ENCODE data around the gene TWF2.

DNA sequence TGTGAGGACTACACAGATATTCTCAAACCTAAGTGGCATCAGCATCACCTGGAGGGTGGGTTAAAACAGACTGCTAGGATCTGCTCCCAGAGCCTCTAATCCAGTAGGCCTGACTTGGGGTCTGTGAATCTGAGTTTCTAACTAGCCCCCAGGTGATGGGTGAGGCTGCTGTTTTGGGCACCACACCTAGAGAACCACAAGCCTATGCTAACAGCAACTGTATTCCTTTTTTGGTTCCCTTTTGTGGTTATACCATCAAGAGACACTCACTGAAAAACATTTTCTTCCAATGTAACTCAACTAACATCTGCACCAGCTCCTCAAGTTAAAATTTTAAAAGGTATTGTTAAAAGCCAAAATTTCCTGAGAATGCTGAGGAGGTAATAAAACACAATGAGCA lies 23.5 kb upstream of the TWF2 start:
- TF ChIP-seq, protein P1, sequence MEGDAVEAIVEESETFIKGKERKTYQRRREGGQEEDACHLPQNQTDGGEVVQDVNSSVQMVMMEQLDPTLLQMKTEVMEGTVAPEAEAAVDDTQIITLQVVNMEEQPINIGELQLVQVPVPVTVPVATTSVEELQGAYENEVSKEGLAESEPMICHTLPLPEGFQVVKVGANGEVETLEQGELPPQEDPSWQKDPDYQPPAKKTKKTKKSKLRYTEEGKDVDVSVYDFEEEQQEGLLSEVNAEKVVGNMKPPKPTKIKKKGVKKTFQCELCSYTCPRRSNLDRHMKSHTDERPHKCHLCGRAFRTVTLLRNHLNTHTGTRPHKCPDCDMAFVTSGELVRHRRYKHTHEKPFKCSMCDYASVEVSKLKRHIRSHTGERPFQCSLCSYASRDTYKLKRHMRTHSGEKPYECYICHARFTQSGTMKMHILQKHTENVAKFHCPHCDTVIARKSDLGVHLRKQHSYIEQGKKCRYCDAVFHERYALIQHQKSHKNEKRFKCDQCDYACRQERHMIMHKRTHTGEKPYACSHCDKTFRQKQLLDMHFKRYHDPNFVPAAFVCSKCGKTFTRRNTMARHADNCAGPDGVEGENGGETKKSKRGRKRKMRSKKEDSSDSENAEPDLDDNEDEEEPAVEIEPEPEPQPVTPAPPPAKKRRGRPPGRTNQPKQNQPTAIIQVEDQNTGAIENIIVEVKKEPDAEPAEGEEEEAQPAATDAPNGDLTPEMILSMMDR (IDR thresholded peaks at IDR 0.05) = no peak
- TF ChIP-seq POLR2A (IDR thresholded peaks at IDR 0.05) (no peak), EP300 (IDR thresholded peaks at IDR 0.05) (no peak)

Data from tibial nerve (tissue), 4 donors.